ENCODE results near the gene SEMA4D. TPM values are rescaled to one million over a fixed set of nuclear protein-coding genes. Genes with fewer than 3 reads are reported as not detected.

Gene SEMA4D
- total and polyA plus RNA-seq, 9 of the 15 experiments (the other 6 are each of a cell fraction or from before 2014, with no cell fraction given) = 0.38 to 5.1 (median 1.8) TPM

- no peaks in the 10 kb centered on the region for H3K36me3 ChIP-seq (ENCODE audit: control insufficient read depth, insufficient read depth, low read length)
- intact Hi-C loops (cut with micrococcal nuclease) = no loop called here
- BruUV-seq (replicated peaks) = no TSS peak
- in situ Hi-C loops (cut with MboI) = no loop called here
- no peaks in the 10 kb centered on the region for H3K9me3 ChIP-seq (replicated peaks; ENCODE audit: control insufficient read depth, insufficient read depth, low read depth, low read length)
- ATAC-seq (no peak), FAIRE-seq (no peak), DNase-seq (ENCODE audit: extremely low read depth in 1 of 4, low spot score in 3 of 4) (no peak)
- H3K4me2 ChIP-seq (ENCODE audit: insufficient read depth, low read length) = no peak overlapping the region
- H3K4me3 ChIP-seq = no peak overlapping the region
- peaks cover 4 to 77% of the 10 kb centered on the region in 2 experiments; a peak in 4 of 5 replicates for H3K27me3 ChIP-seq (ENCODE audit: control insufficient read depth in 2 of 2, insufficient read depth in 2 of 2, low read length in 2 of 2)
- no peaks in the 10 kb centered on the region for H3K9me1 ChIP-seq (ENCODE audit: control insufficient read depth, insufficient read depth, low read length)
- POLR2A ChIA-PET = interaction anchor here (1.4 kb wide), 1 partner anchor 9 kb away, joined by 3 read pairs; no protein-coding TSS in a partner anchor
- H3K9ac ChIP-seq (ENCODE audit: insufficient read depth in 1 of 2, low read depth in 2 of 2, low read length in 2 of 2) = no peak overlapping the region; a peak in 1 of 4 replicates
- TF ChIP-seq SMAD3 (CRISPR knock-in tag; conservative IDR thresholded peaks at IDR 0.05) = no peak
- no peak for TF ChIP-seq ZBTB8A (IDR thresholded peaks at IDR 0.05; ENCODE audit: partially characterized antibody)
- no peak for TF ChIP-seq ZNF449 (CRISPR knock-in tag; IDR thresholded peaks at IDR 0.05)
- no peak for TF ChIP-seq NFYB (IDR thresholded peaks at IDR 0.05; ENCODE audit: extremely low read depth, insufficient read length)
- WGBS (ENCODE audit: insufficient coverage, low coverage, missing lambda C conversion rate) = 0% methylated on average over 7 of the region's 9 CpGs
- H4K20me1 ChIP-seq (replicated peaks; ENCODE audit: control insufficient read depth, insufficient read depth, low read length) = no peaks in the 10 kb centered on the region
- CTCF ChIA-PET (ENCODE audit: low intra/inter-chr PET ratio) = no interaction called here
- H3K79me2 ChIP-seq (ENCODE audit: control insufficient read depth, insufficient read depth, low read length) = no peaks in the 10 kb centered on the region
- no peaks in the 10 kb centered on the region for H3K4me1 ChIP-seq (replicated peaks in 1 of 2; ENCODE audit: control insufficient read depth in 2 of 2, insufficient read depth in 2 of 2, low read length in 2 of 2)
- H2AFZ ChIP-seq (ENCODE audit: low read depth, low read length) = no peak overlapping the region
- no peak overlapping the region for H3K27ac ChIP-seq (ENCODE audit: extremely low read depth, low read depth, low read length)
These were observed 55.4 kb downstream of the SEMA4D start for GRCh38 chr9:89442501-89442978.

Measured in K562 (cell line).